Non-pigmented ciliary epithelial cell (primary cell): ENCODE data around the gene FEZ2.

ENCODE experiments used
- DNase-seq: peaks from one replicate; pipeline ENCODE4 v3.0.0-alpha.2; 2010; ENCODE audit warnings: low read depth

Gene FEZ2

GRCh38 chr2:36530178-36530982, 67.6 kb downstream of the FEZ2 start:
- no peak for DNase-seq

DNA sequence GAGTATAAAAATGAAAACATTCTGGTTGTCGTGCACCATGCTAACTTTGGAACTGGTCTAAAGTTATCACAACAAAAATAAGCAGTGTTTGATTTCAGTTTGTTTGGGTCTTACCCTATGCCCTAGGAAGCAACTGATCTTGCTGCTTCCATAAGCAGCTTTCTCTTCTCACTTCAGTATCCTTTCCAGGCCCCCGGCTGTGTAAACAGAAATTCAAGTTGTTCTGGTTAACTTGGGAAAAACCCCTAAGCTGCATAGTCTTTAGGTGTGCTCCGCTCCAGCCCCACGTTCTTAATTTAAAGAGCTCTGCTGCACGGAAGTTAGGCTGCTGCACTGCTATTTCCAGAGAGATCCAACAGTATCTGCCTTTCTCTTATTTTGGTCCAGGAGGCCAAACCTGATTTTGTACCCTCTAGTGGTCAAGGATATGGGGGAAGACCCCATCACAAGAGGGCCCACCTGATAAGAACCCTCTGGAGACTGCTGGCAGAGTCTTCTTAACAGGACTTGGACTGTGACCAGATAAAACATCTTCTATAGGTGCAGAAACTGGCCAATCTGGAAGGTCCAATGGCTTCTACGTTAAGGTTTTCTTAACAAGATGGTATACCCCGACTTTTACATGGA, 69.1 kb downstream of the FEZ2 start:
- no peak for DNase-seq

DNA sequence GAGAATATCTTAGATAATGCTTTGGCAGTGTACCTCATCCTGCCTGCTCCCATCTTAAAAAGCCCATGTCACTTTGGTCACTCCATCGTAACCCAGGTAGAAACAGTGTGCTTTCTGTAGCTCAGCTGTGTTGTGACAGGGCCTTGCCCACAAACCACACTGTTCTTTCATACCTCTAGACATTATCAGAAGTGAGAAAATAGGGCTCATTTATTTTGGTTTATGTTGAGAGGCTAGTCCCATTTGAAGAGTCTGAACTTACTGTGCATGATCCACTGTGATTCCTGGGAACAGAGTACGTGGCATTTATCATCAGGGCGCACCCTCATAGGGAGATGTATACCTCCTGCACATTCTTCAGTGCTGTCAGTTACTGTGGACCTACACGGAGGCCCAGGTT, 69.7 kb downstream of the FEZ2 start:
- no peak for DNase-seq

GRCh38 chr2:36526226-36526625, 71.7 kb downstream of the FEZ2 start:
- DNase-seq = no peak

GRCh38 chr2:36525245-36525644, 72.7 kb downstream of the FEZ2 start:
- no peak for DNase-seq

DNA sequence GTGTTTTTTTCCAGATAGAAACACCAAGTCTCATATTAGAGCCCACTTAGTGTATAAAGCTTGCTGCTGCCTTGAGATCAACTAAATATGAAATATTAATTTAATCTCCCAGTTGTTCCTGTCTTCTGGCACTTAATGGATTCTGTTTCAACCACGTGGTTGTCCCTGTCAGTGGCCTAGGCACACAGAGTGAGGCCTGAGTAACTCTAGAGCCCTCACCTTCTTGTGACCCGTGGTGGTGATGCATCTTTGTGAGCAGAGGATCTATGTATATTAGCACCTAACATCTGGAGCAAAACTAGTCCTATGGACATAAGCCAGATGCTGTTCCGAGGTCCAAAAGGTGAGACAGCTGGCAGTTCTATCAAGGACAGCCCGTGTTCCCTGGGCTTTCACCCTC, 74.8 kb downstream of the FEZ2 start:
- no peak for DNase-seq

DNA sequence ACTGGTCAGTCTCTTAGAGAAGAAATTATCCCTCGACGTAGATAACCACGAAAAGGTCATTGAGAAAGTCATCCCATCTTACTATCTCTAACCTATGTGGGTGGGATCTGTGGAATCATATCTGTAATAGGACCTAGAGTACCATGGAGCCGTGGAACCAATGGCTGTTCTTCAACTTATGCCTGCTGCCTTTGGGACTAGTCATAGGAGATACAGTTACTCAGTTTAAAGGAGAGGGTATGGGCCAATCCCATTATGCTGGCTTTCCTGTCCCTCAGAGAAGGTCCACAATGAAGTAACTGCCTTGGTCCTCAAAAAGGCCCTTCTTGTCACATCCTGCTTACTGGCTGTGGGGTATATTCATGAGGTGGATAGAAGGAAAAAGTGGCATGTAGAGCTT, 77.5 kb downstream of the FEZ2 start:
- no peak for DNase-seq

GRCh38 chr2:36516136-36516870, 81.7 kb downstream of the FEZ2 start:
- DNase-seq = no peak

- no peak for DNase-seq
These were observed 82.4 kb downstream of the FEZ2 start for GRCh38 chr2:36515538-36515937.

GRCh38 chr2:36513661-36514060, 84.3 kb downstream of the FEZ2 start:
- no peak for DNase-seq

DNA sequence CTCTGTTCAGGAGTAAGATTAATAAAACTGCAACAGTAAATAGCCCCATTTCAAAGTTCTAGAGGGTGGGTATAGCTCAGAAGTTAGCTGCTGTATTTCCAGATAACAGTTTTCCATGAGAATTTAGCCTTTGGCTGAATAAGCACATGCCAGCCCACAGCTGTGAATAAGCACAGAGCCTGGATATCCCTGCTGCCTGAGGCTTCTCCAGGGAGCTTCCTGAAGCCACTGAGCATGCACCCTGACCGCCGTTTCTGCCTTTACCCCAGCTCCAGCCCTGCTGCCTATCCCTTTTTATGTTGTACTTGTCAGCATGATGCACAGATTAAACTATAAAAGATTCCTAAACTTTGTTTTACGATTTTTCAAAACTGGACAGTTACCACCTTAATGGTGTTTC, 85.3 kb downstream of the FEZ2 start:
- no peak for DNase-seq

DNA sequence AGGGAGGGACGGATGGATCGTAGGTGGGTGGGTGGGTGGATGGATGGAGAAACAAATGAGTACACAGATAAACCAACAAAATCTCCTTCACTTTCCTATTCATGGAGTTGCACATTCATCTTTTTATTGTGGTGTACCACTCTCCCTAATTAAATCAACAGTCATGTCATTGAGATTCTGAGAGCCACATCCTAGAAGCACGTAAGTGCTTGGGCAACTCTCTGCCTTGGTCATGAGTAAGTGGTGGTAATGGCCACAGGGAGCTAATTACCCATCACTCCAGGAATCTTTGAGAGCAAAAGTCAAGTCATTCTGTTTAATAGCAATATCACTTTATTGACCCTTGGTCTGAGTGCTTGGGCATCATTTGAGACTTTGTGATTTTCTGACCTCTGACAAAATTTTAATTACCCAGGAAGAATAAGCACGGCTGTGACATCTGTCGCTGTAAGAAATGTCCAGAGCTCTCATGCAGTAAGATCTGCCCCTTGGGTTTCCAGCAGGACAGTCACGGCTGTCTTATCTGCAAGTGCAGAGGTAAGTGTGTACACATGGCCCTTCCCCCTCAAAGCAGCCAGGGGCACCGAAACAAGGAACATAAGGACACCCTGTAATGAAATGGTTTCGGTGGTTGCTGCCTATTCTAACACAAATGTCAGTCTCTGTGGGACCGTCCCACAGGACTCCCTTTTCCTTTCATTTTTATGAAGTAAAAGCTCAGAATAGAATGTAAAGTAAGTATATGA, 85.9 kb downstream of the FEZ2 start:
- no peak for DNase-seq

- DNase-seq = no peak
These were observed 88.9 kb downstream of the FEZ2 start for GRCh38 chr2:36509075-36509474.

GRCh38 chr2:36507408-36507812, 90.6 kb downstream of the FEZ2 start:
- no peak for DNase-seq
